Hepatocyte (in vitro differentiated cells): ENCODE data around the gene SMIM13. TPM values are rescaled to one million over a fixed set of nuclear protein-coding genes. Genes with fewer than 3 reads are reported as not detected.

Experiments
- DNase-seq: peaks from one replicate; pipeline ENCODE4 v3.0.0-alpha.2; 2016; ENCODE audit warnings: low spot score
- H2AFZ ChIP-seq: fragments of 200-600 bp; sonication (generic); 2 replicates; pipeline ENCODE4 v1.6.0; 2016; ENCODE audit warnings: antibody characterized with exemption, mild to moderate bottlenecking
- H3K27ac ChIP-seq: fragments of 200-600 bp; sonication (generic); 2 replicates; pipeline ENCODE4 v1.5.1; 2016; ENCODE audit warnings: mild to moderate bottlenecking
- H3K27me3 ChIP-seq: fragments of 200-600 bp; sonication (generic); 2 replicates; pipeline ENCODE4 v1.6.1; 2016
- H3K36me3 ChIP-seq: fragments of 200-600 bp; sonication (generic); replicated peaks from 2 replicates; pipeline ENCODE4 v1.5.1; 2016; ENCODE audit warnings: low read depth; ENCODE audit not compliant: insufficient read depth
- H3K4me1 ChIP-seq: fragments of 200-600 bp; sonication (generic); 2 replicates; pipeline ENCODE4 v1.5.1; 2016; ENCODE audit warnings: mild to moderate bottlenecking, moderate library complexity; ENCODE audit not compliant: insufficient read depth
- H3K4me2 ChIP-seq: fragments of 200-600 bp; sonication (generic); 2 replicates; pipeline ENCODE4 v1.6.0; 2016
- H3K4me3 ChIP-seq: fragments of 200-600 bp; sonication (generic); 2 replicates; pipeline ENCODE4 v1.5.1; 2016; ENCODE audit warnings: mild to moderate bottlenecking
- H3K79me2 ChIP-seq: fragments of 200-600 bp; sonication (generic); 2 replicates; pipeline ENCODE4 v1.6.0; 2017; ENCODE audit warnings: mild to moderate bottlenecking
- H3K9me2 ChIP-seq: fragments of 200-600 bp; sonication (generic); replicated peaks from 2 replicates; pipeline ENCODE4 v1.6.0; 2017; ENCODE audit warnings: mild to moderate bottlenecking; ENCODE audit not compliant: insufficient read depth
- H3K9me3 ChIP-seq: fragments of 200-600 bp; sonication (generic); 2 replicates; pipeline ENCODE4 v1.5.1; 2016; ENCODE audit warnings: low read depth, mild to moderate bottlenecking
- H4K20me1 ChIP-seq: fragments of 200-600 bp; sonication (generic); 2 replicates; pipeline ENCODE4 v1.6.0; 2016; ENCODE audit warnings: mild to moderate bottlenecking; ENCODE audit not compliant: insufficient read depth, poor library complexity, severe bottlenecking
- EZH2 ChIP-seq: fragments of 200-600 bp; sonication (generic); IDR thresholded peaks from 2 replicates; pipeline ENCODE4 v1.6.1; 2016; ENCODE audit warnings: antibody characterized with exemption, mild to moderate bottlenecking, borderline replicate concordance
- EZH2phosphoT487 ChIP-seq: fragments of 200-600 bp; sonication (generic); IDR thresholded peaks from one replicate; pipeline ENCODE4 v1.6.1; 2018; ENCODE audit warnings: antibody characterized with exemption, mild to moderate bottlenecking, low read depth, moderate library complexity; ENCODE audit not compliant: unreplicated experiment, severe bottlenecking
- WGBS: methylation state at CpG from one replicate; pipeline ENCODE4 v1.1.6; 2016; ENCODE audit warnings: low lambda C conversion rate; ENCODE audit errors: missing lambda C conversion rate; 5-methylcytosine and 5-hydroxymethylcytosine counted together
- polyA plus RNA-seq: library from polyadenylated mRNA; unstranded; fragments of >200 nt; fragmentation: Nextera tagmentation; extraction: Ambion mirVana; gene quantifications from 2 replicates; pipeline ENCODE4 v1.2.1, GENCODE V29; 2016
- total RNA-seq: library from RNA; depleted of rRNA; stranded (reverse); fragments of >200 nt; gene quantifications from 2 replicates; pipeline ENCODE4 v1.2.3, GENCODE V29; 2014
- TF ChIP-seq, protein P1 (sequence below): fragments of 200-600 bp; sonication (generic); IDR thresholded peaks from 2 replicates; pipeline ENCODE4 v1.5.1; 2016; ENCODE audit warnings: antibody characterized with exemption, mild to moderate bottlenecking; ENCODE audit not compliant: poor library complexity

The SMIM13 gene
- total and polyA plus RNA-seq, 2 experiments from 2014 or later, result 9.3 to 18.2 TPM

DNA sequence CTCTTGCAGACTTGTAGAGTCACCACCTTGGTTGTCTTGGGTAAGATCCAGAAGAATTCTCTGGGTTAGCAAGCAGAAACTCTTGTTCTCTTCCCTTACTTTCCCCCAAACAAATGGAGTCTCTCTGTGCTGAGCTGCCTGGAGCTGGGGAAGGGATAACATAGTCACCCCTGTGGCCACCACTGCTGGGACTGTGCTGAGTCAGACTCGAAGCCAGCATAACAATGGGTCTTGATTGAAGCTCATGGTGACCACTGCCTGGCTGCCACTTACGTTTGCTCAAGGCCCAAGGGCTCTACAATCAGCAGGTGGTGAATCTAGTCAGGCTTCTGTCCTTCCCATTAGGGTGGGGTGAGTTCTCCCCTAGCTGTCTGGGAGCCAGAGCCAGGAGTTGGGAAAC lies 33.2 kb downstream of the SMIM13 start:
- H4K20me1 ChIP-seq, result no peaks in the 10 kb centered on the region

GRCh38 chr6:11128608-11129007 lies 35.0 kb downstream of the SMIM13 start:
- Histone ChIP-seq H3K36me3 (no peaks in the 10 kb centered on the region), H2AFZ (no peak overlapping the region), H3K4me2 (no peak overlapping the region), H4K20me1 (no peaks in the 10 kb centered on the region), H3K79me2 (peaks cover 78% of the 10 kb centered on the region), H3K4me3 (no peak overlapping the region), H3K9me2 (no peaks in the 10 kb centered on the region), H3K9me3 (no peaks in the 10 kb centered on the region), H3K27ac (no peak overlapping the region), H3K4me1 (no peaks in the 10 kb centered on the region), H3K27me3 (no peaks in the 10 kb centered on the region)
- no peak for DNase-seq
- TF ChIP-seq EZH2phosphoT487 (no peak), EZH2 (no peak)
- TF ChIP-seq, protein P1, sequence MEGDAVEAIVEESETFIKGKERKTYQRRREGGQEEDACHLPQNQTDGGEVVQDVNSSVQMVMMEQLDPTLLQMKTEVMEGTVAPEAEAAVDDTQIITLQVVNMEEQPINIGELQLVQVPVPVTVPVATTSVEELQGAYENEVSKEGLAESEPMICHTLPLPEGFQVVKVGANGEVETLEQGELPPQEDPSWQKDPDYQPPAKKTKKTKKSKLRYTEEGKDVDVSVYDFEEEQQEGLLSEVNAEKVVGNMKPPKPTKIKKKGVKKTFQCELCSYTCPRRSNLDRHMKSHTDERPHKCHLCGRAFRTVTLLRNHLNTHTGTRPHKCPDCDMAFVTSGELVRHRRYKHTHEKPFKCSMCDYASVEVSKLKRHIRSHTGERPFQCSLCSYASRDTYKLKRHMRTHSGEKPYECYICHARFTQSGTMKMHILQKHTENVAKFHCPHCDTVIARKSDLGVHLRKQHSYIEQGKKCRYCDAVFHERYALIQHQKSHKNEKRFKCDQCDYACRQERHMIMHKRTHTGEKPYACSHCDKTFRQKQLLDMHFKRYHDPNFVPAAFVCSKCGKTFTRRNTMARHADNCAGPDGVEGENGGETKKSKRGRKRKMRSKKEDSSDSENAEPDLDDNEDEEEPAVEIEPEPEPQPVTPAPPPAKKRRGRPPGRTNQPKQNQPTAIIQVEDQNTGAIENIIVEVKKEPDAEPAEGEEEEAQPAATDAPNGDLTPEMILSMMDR, result no peak
- 98% methylated on average over 2 of the region's 2 CpGs for WGBS

More for the DNA sequence above, 33.2 kb downstream of the SMIM13 start:
- Histone ChIP-seq H3K4me3 (no peak overlapping the region), H3K9me3 (no peaks in the 10 kb centered on the region), H3K27ac (no peak overlapping the region), H3K27me3 (no peaks in the 10 kb centered on the region), H3K9me2 (no peaks in the 10 kb centered on the region), H3K79me2 (peaks cover 90% of the 10 kb centered on the region), H3K4me1 (no peaks in the 10 kb centered on the region), H3K4me2 (no peak overlapping the region), H3K36me3 (no peaks in the 10 kb centered on the region), H2AFZ (no peak overlapping the region)
- no peak for DNase-seq
- WGBS, result 64% methylated on average over 2 of the region's 2 CpGs
- TF ChIP-seq, protein P1, result no peak
- no peak for TF ChIP-seq EZH2phosphoT487

DNA sequence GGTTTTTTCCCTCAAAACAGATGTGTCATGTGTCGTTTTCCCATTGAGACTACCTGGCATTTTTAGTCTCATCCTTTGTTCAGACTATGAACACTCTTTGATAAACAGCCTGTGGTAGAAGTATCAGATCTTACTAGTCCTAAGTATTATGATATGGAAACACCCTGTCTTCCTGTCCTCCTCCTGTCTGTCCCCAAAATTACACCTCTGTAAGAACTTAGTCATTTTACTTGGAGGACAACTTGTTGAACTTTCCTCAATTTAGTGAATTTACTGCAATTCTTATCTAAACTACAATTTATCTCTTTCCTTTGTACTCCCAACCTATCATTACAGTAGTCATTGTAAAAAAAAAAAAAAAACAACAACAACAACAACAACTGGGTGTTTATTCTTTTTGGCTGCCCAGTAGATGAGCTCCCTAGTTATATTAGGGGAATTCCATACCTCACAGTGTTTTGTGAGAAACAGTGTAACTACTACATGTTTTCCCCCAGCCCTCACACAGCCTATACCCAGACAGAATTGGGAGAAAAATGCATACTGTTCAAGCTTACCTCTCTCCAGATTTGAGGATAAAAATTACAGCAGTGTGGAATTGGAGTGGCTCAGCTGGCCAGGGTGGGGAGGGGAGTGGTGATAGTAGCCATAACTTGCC lies 36.4 kb downstream of the SMIM13 start:
- H3K79me2 ChIP-seq, result peaks cover 65% of the 10 kb centered on the region
- H4K20me1 ChIP-seq, result no peaks in the 10 kb centered on the region
- H3K9me2 ChIP-seq, result no peaks in the 10 kb centered on the region
- H3K4me2 ChIP-seq, result no peak overlapping the region
- no peak overlapping the region for H2AFZ ChIP-seq
- no peaks in the 10 kb centered on the region for H3K9me3 ChIP-seq
- H3K36me3 ChIP-seq, result no peaks in the 10 kb centered on the region
- no peak for TF ChIP-seq EZH2
- TF ChIP-seq EZH2phosphoT487, result no peak
- TF ChIP-seq, protein P1, result no peak
- no peak overlapping the region for H3K4me3 ChIP-seq
- H3K4me1 ChIP-seq, result no peaks in the 10 kb centered on the region
- H3K27me3 ChIP-seq, result no peaks in the 10 kb centered on the region
- 83% methylated on average over 1 of the region's 1 CpG for WGBS
- DNase-seq, result no peak
- H3K27ac ChIP-seq, result no peak overlapping the region
